HG02870 (cell line): ENCODE measurements around the gene WDR93.

Experiments
- ATAC-seq: cut with Tn5 transposase; IDR thresholded peaks from one replicate; pipeline ENCODE4 v1.9.1; 2021; ENCODE audit warnings: mild to moderate bottlenecking, moderate library complexity; ENCODE audit not compliant: unreplicated experiment

The WDR93 gene

DNA sequence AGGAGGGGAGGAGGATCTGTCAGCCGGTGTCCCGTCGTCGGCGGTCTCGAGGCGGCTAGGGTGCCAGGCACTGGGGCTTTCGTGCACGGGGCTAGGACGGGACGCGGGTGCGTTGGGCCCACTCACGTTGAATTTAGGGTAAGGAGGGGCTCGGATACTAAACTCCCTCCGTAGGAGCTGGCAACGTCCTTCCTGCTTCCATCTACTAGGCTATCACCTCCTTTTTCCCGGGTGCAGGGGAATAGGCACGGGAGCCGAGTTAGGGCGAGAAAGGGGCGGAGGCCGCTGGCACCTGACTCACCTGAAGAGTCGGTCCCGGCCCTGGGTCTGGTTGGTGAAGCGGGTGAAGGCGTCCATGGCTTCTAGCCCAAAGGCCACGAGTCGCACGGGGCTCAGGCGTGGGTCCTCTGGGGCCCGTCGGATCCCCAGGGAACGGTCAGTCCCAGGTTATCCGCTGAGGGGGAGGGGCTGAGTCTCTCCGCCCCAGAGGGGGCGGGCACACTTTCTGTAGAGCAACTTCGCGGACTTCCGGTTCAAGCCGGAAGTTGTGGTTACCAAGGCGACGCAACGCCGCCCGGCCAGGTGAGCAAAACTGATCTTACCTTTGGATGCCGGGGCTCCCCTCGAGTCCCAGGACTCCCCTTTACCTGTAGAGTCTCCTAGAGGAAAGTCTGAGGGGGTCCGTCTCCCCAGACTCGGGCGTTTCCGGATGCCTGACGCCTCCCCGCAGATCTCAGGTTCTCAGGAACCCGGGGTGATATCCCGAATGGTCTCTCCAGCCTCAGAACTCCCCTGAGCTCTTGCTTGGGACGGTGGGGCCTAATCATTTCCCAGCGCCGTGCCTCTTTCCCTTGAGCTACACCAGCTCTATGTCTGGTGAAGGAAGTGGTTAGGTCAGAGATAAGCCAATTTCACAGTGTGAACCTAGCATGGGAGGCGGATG, at the start of gene WDR93, which contains the start of gene PEX11A:
Gene WDR93, plus strand, starts transcription at position 536 of the 943 bp plus-strand sequence. CDS start 10,936 bp downstream, outside the sequence.
Gene PEX11A, minus strand, starts transcription at position 479 of the 943 bp plus-strand sequence. Its CDS starts 122 bp downstream, at position 357.
- peak; percentile 93 for ATAC-seq

GRCh38 chr15:89641053-89641452, 49.6 kb upstream of the WDR93 start:
- ATAC-seq: no peak

DNA sequence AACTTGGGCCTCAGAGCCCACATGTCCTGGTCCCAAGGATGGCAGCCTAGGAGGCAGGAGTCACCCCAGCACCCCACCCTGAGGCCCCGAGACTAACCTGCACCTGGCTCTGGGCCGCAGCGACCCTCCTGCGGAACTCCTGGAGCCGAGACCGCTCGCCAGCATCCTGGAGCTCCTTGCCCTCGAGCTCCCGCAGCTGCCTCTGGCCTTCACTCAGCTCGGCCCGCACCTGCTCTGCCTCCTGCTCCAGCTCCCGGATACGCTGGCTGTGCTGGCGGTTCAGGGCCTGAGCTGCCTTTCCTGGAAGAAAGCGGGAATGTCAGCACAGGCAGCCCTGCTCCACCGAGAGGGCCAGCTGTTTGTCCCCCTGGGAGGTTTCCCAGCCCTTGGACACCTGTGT, 48.5 kb upstream of the WDR93 start:
- ATAC-seq: no peak

- no peak for ATAC-seq
Observed at GRCh38 chr15:89645680-89646079, 44.9 kb upstream of the WDR93 start.

- no peak for ATAC-seq
Observed at GRCh38 chr15:89646416-89647141, 44.0 kb upstream of the WDR93 start.

GRCh38 chr15:89647191-89647851, 43.3 kb upstream of the WDR93 start:
- ATAC-seq: no peak

DNA sequence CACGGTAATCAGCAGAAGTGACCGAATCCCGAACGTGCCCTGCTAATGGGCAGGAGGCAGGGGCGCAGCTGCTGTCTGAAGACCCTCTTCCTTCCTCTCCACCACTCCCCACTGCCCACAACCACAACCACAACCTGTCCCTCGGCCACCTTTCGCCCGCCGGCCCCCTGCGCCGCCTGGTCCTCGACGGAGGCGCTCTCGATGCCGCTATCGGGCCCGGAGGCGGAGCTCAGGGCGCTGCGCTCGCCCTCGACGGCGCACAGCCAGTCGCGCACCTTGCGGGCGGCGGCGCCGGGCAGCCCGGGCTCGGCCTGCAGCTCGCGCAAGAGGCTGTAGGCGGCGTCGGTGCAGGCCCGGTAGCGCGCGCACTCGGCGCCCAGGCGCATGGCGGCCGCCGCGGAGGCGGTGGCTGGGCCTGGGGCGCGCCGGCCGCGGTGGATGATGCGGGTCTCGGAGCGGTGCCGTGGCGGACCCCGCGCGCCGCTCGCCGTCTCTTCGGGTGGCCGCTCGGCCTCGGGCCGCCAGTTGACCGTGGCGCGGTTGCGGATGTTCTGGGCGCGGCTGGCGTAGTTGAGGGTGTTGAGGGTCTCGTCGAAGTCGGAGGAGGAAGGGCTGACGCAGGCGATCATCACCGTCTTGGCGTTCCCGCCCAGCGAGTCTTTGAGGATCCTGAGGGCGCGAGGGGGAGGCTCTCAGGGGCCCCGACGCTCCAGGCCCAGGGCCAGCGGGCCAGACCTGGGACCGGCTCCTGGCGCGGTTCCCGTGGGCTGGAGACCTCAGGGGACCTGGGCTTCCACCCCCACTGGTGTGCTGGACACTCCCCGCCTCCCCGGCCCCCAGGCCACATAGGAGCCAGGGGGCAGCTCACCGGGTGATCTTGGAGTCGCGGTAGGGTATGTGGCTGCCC, 42.3 kb upstream of the WDR93 start:
- ATAC-seq: no peak

DNA sequence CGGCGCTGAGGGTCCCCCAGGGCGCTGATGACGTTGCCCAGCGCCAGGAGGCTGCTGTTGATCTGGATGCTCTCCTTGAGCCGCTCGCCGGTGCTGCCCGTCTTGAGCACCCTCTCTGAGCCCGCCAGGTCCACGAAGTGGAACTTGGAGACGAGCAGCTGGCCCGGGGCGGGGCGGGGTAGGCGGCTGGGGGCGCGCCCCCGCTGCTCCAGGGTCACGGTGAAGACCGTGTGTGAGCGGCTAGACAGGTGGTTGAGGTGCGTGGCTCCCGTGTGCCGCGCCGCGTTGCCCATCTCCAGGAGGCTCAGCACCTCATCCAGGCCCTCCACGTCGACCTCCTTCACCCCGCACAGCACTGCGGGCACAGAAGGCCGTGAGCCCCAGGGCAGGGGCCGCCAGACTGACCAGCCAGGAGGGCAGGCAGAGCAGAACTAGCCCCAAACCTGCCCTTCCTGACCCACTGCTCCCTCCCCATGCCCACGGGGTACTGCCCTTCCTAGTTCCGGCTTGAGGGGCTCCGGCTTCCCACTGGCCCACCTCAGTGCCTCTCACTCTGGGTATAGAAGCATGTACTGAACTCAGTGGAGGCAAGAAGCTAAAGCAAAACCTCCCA, 41.5 kb upstream of the WDR93 start:
- ATAC-seq: no peak

DNA sequence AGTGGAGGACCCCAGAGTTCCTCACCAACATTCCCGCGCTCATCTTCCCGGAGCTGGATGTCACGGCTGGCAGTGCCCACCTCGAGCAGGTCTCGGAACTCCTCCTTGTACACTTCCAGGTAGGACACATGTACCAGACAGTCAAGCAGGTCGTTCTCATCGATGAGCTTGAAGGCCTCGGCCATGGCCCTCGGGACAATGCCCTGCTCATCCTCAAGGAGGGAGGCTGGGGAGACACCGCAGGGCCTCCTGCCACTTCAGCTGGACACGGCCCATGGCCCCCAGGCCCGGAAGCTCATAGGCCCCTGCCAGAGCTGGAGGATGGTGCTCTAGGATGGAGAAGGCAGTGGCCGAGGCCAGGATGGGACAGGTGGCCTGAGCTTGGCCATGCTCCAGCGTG, 40.9 kb upstream of the WDR93 start:
- no peak for ATAC-seq

DNA sequence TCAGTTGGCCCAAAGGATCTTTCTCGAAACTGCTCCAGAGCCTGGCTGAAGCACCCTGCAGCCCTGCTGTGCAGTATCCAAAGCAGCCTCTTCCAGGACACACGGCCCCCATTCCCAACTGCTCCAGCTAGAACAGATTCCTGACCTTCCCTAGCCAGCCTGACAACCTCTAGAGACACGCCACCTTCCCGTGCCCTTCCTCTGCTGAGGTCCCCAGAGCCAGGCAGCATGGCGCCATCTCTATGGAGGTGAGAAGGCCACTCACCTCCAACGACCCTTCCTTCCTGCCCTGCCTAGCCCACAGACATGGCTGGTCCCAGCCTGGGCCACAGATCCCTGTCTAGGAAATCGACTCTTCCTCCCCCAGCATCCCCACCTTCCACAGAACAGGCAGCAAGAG, 38.5 kb upstream of the WDR93 start:
- no peak for ATAC-seq

DNA sequence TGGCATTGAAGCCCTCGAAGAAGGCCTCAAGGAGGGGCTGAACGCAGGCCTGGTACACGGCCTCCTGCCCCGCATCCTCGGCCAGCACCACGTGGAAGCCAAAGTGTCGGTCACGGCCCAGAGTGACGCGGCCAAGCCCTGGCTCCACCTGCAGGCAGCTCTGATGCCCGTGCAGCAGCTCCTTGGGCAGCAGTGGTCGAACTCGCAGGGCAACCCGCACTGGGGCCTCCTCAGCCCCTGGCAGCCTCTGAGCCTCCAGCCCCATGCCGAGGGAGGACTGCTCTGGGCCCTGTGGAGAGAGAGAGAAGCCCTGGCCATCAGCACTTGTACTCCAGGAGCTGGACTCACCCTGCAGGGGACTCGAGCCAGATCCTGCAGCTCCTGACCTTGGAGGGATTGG, 37.9 kb upstream of the WDR93 start:
- ATAC-seq: no peak

- no peak for ATAC-seq
Observed at GRCh38 chr15:89653578-89653977, 37.0 kb upstream of the WDR93 start.

GRCh38 chr15:89654301-89654761, 36.3 kb upstream of the WDR93 start:
- ATAC-seq: no peak

GRCh38 chr15:89654847-89655805, 35.5 kb upstream of the WDR93 start, which contains the start of gene KIF7:
Gene KIF7 (minus strand): TSS chr15:89655467. CDS start chr15:89652930, 2,537 bp downstream.
- no peak for ATAC-seq

- ATAC-seq: no peak
Observed at GRCh38 chr15:89656116-89656815, 34.3 kb upstream of the WDR93 start.

- no peak for ATAC-seq
Observed at GRCh38 chr15:89657686-89658200, 32.9 kb upstream of the WDR93 start.

GRCh38 chr15:89659295-89659694, 31.3 kb upstream of the WDR93 start:
- no peak for ATAC-seq

- no peak for ATAC-seq
Observed at GRCh38 chr15:89660556-89660955, 30.1 kb upstream of the WDR93 start.
